AG04450 (cell line): Measurements from ENCODE around the gene FAM107B. TPM values are rescaled to one million over a fixed set of nuclear protein-coding genes. Genes with fewer than 3 reads are reported as not detected.
"Not testable (repeated sequence)": the region's sequence is repeated elsewhere in the genome, so short reads cannot be mapped to it uniquely, and the experiment has no call there.

Experiments used
- CTCF ChIA-PET: fragments of 300-600, 350-600 bp; formaldehyde crosslinking; extraction: SDS; loops from one replicate; lab custom pipeline; 2022; ENCODE audit warnings: antibody characterized with exemption, inconsistent platforms; lab: Charles Lee
- POLR2A ChIA-PET: fragments of 350-600 bp; formaldehyde crosslinking; extraction: SDS; loops from one replicate; lab custom pipeline; 2021; ENCODE audit warnings: antibody characterized with exemption, inconsistent platforms; lab: Yijun Ruan, JAX
- DNase-seq: peaks from one replicate; pipeline ENCODE4 v3.0.0-alpha.2; 2011; ENCODE audit warnings: low read depth, low spot score
- H3K27ac ChIP-seq: one replicate; pipeline ENCODE4 v1.5.1; 2012; ENCODE audit warnings: low read depth, low read length, control low read depth
- H3K27me3 ChIP-seq: one replicate; pipeline ENCODE4 v1.6.0; 2012; ENCODE audit warnings: low read length; ENCODE audit not compliant: control insufficient read depth, insufficient read depth
- H3K4me3 ChIP-seq: 2 replicates; pipeline ENCODE4 v1.5.1; 2011; ENCODE audit warnings: mild to moderate bottlenecking, low read depth, low read length, control low read depth
- H3K9me3 ChIP-seq: 2 replicates; pipeline ENCODE4 v1.5.1; 2012; ENCODE audit warnings: low read length; ENCODE audit not compliant: control insufficient read depth, insufficient read depth
- polyA plus RNA-seq: library from polyadenylated mRNA; depleted of rRNA; stranded (reverse); fragments of >200 nt; gene quantifications from 2 replicates; pipeline ENCODE4 v1.2.3, GENCODE V29; 2011
- TF ChIP-seq, protein P1 (sequence below): IDR thresholded peaks from 2 replicates; pipeline ENCODE4 v1.5.1; 2011; ENCODE audit warnings: low read depth, low read length, control low read depth, inconsistent platforms

Gene FAM107B
- polyA plus RNA-seq, 1 experiment, result 41.4 TPM

DNA sequence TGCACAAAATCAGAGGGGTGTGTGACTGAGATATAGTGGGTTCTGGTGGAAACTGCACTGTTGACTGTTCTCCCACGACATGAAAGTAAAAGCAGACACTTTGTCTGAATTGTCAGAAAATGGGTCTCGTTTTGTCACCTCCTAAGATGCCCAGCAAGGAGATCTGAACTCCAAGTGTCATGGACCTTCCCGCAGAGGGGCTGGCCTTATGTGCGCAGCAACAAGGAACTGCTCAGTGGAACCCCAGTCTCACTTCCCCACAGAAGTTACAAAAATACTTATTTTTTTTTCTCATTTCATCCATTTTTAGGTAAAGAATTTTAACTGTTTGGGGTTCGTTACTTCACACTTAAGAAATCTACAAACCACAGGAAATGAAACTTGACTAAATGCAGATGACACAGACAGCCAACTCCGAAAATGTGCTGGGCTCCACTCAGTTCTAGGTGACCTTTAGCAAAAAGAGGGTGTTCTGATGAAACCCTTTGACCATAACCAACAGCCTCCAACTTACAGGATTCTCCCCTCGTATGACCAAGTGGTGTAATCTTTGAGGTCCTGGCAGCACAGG, 115.0 kb downstream of the FAM107B start:
- no peak for DNase-seq
- Histone ChIP-seq H3K27ac (no peak overlapping the region), H3K9me3 (no peaks in the 10 kb centered on the region; the same call in 1 of the 2 replicates), H3K27me3 (peaks cover 6% of the 10 kb centered on the region), H3K4me3 (no peak overlapping the region)
- ChIA-PET POLR2A (interaction anchor here (1.7 kb wide), 1 partner anchor 11 kb away, joined by 12 read pairs; no protein-coding TSS in a partner anchor), CTCF (no interaction called here)
- TF ChIP-seq, protein P1, sequence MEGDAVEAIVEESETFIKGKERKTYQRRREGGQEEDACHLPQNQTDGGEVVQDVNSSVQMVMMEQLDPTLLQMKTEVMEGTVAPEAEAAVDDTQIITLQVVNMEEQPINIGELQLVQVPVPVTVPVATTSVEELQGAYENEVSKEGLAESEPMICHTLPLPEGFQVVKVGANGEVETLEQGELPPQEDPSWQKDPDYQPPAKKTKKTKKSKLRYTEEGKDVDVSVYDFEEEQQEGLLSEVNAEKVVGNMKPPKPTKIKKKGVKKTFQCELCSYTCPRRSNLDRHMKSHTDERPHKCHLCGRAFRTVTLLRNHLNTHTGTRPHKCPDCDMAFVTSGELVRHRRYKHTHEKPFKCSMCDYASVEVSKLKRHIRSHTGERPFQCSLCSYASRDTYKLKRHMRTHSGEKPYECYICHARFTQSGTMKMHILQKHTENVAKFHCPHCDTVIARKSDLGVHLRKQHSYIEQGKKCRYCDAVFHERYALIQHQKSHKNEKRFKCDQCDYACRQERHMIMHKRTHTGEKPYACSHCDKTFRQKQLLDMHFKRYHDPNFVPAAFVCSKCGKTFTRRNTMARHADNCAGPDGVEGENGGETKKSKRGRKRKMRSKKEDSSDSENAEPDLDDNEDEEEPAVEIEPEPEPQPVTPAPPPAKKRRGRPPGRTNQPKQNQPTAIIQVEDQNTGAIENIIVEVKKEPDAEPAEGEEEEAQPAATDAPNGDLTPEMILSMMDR, result no peak

- CTCF ChIA-PET, result not testable (repeated sequence)
- POLR2A ChIA-PET, result interaction anchor here (0.9 to 1.7 kb wide), 2 partner anchors 12 to 81 kb away, joined by 3 to 12 read pairs; no protein-coding TSS in a partner anchor
Observed at GRCh38 chr10:14659137-14659536, 115.6 kb downstream of the FAM107B start.

GRCh38 chr10:14658331-14659127, 116.2 kb downstream of the FAM107B start:
- H3K27me3 ChIP-seq, result peaks cover 6% of the 10 kb centered on the region
- POLR2A ChIA-PET, result interaction anchor here (0.5 to 1.7 kb wide), 3 partner anchors 12 to 81 kb away, joined by 3 to 12 read pairs (median 8); no protein-coding TSS in a partner anchor
- H3K27ac ChIP-seq, result no peak overlapping the region
- no peak overlapping the region for H3K4me3 ChIP-seq
- CTCF ChIA-PET, result no interaction called here
- peak; percentile 44 for DNase-seq
- TF ChIP-seq, protein P1, result no peak
- H3K9me3 ChIP-seq, result no peaks in the 10 kb centered on the region; the same call in 1 of the 2 replicates

More at GRCh38 chr10:14659137-14659536, 115.6 kb downstream of the FAM107B start:
- H3K27ac ChIP-seq, DNase-seq, H3K27me3 ChIP-seq, H3K9me3 ChIP-seq, H3K4me3 ChIP-seq: not testable (repeated sequence)

DNA sequence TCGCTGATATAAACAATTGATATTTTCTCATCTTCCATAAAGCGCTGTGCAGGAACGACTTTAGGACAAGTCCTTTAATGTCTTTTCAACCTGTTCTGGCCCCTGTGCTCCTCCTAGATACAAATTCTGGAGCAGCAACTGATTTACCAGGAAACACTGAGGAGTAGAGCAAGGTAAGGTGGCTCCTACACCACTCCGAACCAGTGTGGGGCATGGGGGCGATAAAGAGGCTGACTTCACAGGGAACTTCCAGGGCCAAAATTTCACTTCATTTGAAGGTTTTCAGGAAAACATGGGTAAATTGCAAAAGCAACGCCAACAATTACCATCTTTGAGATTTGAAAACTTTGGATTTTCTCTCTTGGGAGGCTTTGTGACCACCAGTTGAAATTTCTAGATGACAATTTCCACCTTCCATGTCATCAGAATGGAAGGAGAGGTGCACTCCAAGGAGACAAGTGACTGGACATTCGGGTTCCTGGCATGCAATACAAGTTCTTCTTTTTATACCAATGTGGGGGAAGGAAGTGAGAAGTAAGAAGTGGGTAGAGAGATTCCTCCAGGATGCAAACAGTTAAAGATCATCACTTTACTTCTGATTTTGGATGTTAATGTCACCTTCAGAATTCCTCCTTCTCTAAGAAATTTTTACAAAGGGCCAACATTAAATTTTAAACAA, 118.5 kb downstream of the FAM107B start:
- no peak for DNase-seq
- no peak overlapping the region for H3K4me3 ChIP-seq
- ChIA-PET POLR2A (no interaction called here), CTCF (no interaction called here)
- H3K9me3 ChIP-seq, result no peaks in the 10 kb centered on the region; the same call in 1 of the 2 replicates
- no peak overlapping the region for H3K27ac ChIP-seq
- TF ChIP-seq, protein P1, result no peak
- H3K27me3 ChIP-seq, result peaks cover 13% of the 10 kb centered on the region

DNA sequence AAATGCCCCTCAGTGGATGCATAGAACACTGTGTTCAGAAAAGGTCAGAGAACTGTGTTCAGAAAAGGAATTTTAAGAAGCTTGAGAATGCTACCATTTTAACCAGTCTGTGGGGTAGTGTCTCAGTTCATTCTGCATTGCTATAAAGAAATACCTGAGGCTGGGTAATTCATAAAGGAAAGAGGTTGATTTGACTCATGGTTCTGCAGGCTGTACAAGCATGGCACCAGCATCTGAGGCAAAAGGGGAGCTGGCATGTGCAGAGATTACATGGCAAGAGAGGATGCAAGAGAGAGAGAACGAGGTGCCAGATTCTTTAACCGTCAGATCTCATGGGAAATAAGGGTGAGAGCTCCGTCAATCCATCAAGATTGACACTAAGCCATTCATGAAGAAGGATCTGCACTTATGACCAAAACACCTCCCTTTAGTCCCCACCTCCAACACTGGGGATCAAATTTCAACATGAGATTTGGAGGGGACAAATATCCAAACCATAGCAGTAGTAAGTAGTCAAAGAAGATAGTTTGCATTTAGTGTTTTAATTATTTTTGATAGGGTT, 119.8 kb downstream of the FAM107B start:
- ChIA-PET CTCF (interaction anchor here (0.7 kb wide), 1 partner anchor 168 kb away, joined by 4 read pairs; no protein-coding TSS in a partner anchor), POLR2A (interaction anchor here (0.5 to 0.6 kb wide), 2 partner anchors 167 to 168 kb away, joined by 3 to 4 read pairs; no protein-coding TSS in a partner anchor)

More for the DNA sequence above, 119.8 kb downstream of the FAM107B start:
- TF ChIP-seq, protein P1, result no peak
- DNase-seq, result no peak
- no peak overlapping the region for H3K27ac ChIP-seq
- peaks cover 13% of the 10 kb centered on the region for H3K27me3 ChIP-seq
- no peaks in the 10 kb centered on the region; the same call in 1 of the 2 replicates for H3K9me3 ChIP-seq
- H3K4me3 ChIP-seq, result no peak overlapping the region
